ENCODE data around the gene PBX1. TPM values are rescaled to one million over a fixed set of nuclear protein-coding genes. Genes with fewer than 3 reads are reported as not detected.

PBX1 gene
- total and polyA plus RNA-seq, 10 of the 15 experiments (the other 5 are each of a cell fraction or from before 2014, with no cell fraction given) = 0.05 to 0.28 (median 0.11) TPM; not detected in 5

DNA sequence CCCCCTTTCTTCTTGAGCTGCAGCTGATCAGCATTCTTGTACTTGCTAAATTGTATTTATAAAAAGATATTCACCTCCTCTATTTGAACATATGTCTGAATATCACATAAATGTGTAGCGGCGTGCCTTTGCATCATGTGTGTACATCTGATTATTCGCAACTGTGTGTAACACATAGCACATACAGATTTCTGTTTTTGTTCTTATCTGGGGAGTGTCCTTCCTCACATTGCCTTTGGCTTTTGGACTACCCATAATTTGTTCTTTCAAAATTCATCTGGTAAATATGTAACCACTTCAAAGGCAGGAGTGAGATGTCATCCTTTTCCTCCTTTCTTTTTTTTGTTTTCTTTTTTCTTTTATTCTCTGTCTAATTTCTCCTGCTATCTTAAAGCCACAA is 113.6 kb downstream of the PBX1 start:
- Histone ChIP-seq H3K27ac (ENCODE audit: control insufficient read depth, insufficient read depth) (no peak overlapping the region), H3K36me3 (ENCODE audit: control insufficient read depth in 2 of 2, insufficient read depth in 2 of 2, low read length in 1 of 2) (no peaks in the 10 kb centered on the region), H4K20me1 (ENCODE audit: control insufficient read depth, insufficient read depth) (no peaks in the 10 kb centered on the region), H3K27me3 (replicated peaks in 1 of 2; ENCODE audit: control insufficient read depth in 2 of 2, insufficient read depth in 2 of 2, low read length in 1 of 2) (no peaks in the 10 kb centered on the region), H2AFZ (ENCODE audit: control insufficient read depth, low read depth, low read length) (no peak overlapping the region), H3K79me2 (ENCODE audit: control insufficient read depth, insufficient read depth, low read length) (no peaks in the 10 kb centered on the region), H3K9me3 (replicated peaks; ENCODE audit: control insufficient read depth, insufficient read depth, low read length) (no peaks in the 10 kb centered on the region), H3K4me1 (ENCODE audit: control insufficient read depth, insufficient read depth, low read length) (no peaks in the 10 kb centered on the region), H3K4me3 (no peak overlapping the region), H3K9ac (ENCODE audit: control insufficient read depth, insufficient read depth, low read length) (no peak overlapping the region), H3K4me2 (ENCODE audit: control insufficient read depth, insufficient read depth) (no peak overlapping the region)
- BruUV-seq (replicated peaks) = no TSS peak
- ChIA-PET SMC1A (ENCODE audit: uncharacterized antibody, unreplicated experiment) (no interaction called here), RAD21 (ENCODE audit: unreplicated experiment) (no interaction called here), CTCF (interaction anchor here (0.9 kb wide), 1 partner anchor 39 kb away, joined by 3 read pairs; no protein-coding TSS in a partner anchor), POLR2A (no interaction called here)
- FAIRE-seq (no peak), DNase-seq (ENCODE audit: low read depth, low spot score) (no peak), ATAC-seq (no peak)
- WGBS (ENCODE audit: insufficient coverage, insufficient replicate concordance, low lambda C conversion rate, missing lambda C conversion rate) = 94% methylated on average over 3 of the region's 3 CpGs
- TF ChIP-seq POLR2A (IDR thresholded peaks at IDR 0.05; ENCODE audit: low read depth, low read length) (no peak), TAF1 (IDR thresholded peaks at IDR 0.05; ENCODE audit: borderline replicate concordance, low read depth, low read length) (no peak)
- TF ChIP-seq, protein P1, sequence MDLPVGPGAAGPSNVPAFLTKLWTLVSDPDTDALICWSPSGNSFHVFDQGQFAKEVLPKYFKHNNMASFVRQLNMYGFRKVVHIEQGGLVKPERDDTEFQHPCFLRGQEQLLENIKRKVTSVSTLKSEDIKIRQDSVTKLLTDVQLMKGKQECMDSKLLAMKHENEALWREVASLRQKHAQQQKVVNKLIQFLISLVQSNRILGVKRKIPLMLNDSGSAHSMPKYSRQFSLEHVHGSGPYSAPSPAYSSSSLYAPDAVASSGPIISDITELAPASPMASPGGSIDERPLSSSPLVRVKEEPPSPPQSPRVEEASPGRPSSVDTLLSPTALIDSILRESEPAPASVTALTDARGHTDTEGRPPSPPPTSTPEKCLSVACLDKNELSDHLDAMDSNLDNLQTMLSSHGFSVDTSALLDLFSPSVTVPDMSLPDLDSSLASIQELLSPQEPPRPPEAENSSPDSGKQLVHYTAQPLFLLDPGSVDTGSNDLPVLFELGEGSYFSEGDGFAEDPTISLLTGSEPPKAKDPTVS (IDR thresholded peaks at IDR 0.05; ENCODE audit: low read depth, low read length) = no peak
- TF ChIP-seq, protein P2, sequence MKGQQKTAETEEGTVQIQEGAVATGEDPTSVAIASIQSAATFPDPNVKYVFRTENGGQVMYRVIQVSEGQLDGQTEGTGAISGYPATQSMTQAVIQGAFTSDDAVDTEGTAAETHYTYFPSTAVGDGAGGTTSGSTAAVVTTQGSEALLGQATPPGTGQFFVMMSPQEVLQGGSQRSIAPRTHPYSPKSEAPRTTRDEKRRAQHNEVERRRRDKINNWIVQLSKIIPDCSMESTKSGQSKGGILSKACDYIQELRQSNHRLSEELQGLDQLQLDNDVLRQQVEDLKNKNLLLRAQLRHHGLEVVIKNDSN (IDR thresholded peaks at IDR 0.05; ENCODE audit: borderline replicate concordance, extremely low read length, insufficient read depth, low read depth, low read length) = no peak
- TF ChIP-seq, protein P3, sequence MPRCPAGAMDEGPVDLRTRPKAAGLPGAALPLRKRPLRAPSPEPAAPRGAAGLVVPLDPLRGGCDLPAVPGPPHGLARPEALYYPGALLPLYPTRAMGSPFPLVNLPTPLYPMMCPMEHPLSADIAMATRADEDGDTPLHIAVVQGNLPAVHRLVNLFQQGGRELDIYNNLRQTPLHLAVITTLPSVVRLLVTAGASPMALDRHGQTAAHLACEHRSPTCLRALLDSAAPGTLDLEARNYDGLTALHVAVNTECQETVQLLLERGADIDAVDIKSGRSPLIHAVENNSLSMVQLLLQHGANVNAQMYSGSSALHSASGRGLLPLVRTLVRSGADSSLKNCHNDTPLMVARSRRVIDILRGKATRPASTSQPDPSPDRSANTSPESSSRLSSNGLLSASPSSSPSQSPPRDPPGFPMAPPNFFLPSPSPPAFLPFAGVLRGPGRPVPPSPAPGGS (IDR thresholded peaks at IDR 0.05; ENCODE audit: borderline replicate concordance, insufficient read depth, low read depth, low read length, poor library complexity, severe bottlenecking) = no peak
- TF ChIP-seq, protein P4, sequence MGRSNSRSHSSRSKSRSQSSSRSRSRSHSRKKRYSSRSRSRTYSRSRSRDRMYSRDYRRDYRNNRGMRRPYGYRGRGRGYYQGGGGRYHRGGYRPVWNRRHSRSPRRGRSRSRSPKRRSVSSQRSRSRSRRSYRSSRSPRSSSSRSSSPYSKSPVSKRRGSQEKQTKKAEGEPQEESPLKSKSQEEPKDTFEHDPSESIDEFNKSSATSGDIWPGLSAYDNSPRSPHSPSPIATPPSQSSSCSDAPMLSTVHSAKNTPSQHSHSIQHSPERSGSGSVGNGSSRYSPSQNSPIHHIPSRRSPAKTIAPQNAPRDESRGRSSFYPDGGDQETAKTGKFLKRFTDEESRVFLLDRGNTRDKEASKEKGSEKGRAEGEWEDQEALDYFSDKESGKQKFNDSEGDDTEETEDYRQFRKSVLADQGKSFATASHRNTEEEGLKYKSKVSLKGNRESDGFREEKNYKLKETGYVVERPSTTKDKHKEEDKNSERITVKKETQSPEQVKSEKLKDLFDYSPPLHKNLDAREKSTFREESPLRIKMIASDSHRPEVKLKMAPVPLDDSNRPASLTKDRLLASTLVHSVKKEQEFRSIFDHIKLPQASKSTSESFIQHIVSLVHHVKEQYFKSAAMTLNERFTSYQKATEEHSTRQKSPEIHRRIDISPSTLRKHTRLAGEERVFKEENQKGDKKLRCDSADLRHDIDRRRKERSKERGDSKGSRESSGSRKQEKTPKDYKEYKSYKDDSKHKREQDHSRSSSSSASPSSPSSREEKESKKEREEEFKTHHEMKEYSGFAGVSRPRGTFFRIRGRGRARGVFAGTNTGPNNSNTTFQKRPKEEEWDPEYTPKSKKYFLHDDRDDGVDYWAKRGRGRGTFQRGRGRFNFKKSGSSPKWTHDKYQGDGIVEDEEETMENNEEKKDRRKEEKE (IDR thresholded peaks at IDR 0.05) = no peak
- TF ChIP-seq, protein P5, sequence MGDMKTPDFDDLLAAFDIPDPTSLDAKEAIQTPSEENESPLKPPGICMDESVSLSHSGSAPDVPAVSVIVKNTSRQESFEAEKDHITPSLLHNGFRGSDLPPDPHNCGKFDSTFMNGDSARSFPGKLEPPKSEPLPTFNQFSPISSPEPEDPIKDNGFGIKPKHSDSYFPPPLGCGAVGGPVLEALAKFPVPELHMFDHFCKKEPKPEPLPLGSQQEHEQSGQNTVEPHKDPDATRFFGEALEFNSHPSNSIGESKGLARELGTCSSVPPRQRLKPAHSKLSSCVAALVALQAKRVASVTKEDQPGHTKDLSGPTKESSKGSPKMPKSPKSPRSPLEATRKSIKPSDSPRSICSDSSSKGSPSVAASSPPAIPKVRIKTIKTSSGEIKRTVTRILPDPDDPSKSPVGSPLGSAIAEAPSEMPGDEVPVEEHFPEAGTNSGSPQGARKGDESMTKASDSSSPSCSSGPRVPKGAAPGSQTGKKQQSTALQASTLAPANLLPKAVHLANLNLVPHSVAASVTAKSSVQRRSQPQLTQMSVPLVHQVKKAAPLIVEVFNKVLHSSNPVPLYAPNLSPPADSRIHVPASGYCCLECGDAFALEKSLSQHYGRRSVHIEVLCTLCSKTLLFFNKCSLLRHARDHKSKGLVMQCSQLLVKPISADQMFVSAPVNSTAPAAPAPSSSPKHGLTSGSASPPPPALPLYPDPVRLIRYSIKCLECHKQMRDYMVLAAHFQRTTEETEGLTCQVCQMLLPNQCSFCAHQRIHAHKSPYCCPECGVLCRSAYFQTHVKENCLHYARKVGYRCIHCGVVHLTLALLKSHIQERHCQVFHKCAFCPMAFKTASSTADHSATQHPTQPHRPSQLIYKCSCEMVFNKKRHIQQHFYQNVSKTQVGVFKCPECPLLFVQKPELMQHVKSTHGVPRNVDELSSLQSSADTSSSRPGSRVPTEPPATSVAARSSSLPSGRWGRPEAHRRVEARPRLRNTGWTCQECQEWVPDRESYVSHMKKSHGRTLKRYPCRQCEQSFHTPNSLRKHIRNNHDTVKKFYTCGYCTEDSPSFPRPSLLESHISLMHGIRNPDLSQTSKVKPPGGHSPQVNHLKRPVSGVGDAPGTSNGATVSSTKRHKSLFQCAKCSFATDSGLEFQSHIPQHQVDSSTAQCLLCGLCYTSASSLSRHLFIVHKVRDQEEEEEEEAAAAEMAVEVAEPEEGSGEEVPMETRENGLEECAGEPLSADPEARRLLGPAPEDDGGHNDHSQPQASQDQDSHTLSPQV (IDR thresholded peaks at IDR 0.05) = no peak
- in situ Hi-C loops (cut with MboI) = no loop called here
- intact Hi-C loops (cut with micrococcal nuclease; ENCODE audit: unreplicated experiment) = no loop called here
